Stimulated activated CD8-positive, alpha-beta memory T cell treated with anti-CD3 and anti-CD28 coated beads, Interleukin-12 subunit alpha, Interleukin-12 subunit beta, amount 100 ng/mL, for 4 hours (primary cell): ENCODE measurements around the gene DYNC1LI1.

Experiments
- DNase-seq: peaks from one replicate; pipeline ENCODE4 v3.0.0-alpha.2; 2020; ENCODE audit warnings: low read depth

Gene DYNC1LI1

GRCh38 chr3:32492684-32493436 lies 77.8 kb downstream of the DYNC1LI1 start:
- DNase-seq: no peak

GRCh38 chr3:32488474-32489008 lies 82.1 kb downstream of the DYNC1LI1 start:
- no peak for DNase-seq

GRCh38 chr3:32487781-32488473 lies 82.7 kb downstream of the DYNC1LI1 start:
- no peak for DNase-seq

- DNase-seq: no peak
Observed at GRCh38 chr3:32484436-32484835, 86.2 kb downstream of the DYNC1LI1 start.

GRCh38 chr3:32483772-32484171 lies 86.9 kb downstream of the DYNC1LI1 start:
- no peak for DNase-seq

- DNase-seq: no peak
Observed at GRCh38 chr3:32482693-32483092, 88.0 kb downstream of the DYNC1LI1 start.

GRCh38 chr3:32481791-32482631 lies 88.6 kb downstream of the DYNC1LI1 start:
- DNase-seq: no peak

GRCh38 chr3:32480604-32481003 lies 90.1 kb downstream of the DYNC1LI1 start:
- no peak for DNase-seq
